Stimulated activated CD8-positive, alpha-beta memory T cell treated with anti-CD3 and anti-CD28 coated beads, Interleukin-4, amount 100 ng/mL, for 48 hours (primary cell): ENCODE measurements around the gene GABRG3.
"Not testable (repeated sequence)": the region's sequence is repeated elsewhere in the genome, so short reads cannot be mapped to it uniquely, and the experiment has no call there.

Experiments
- DNase-seq: peaks from one replicate; pipeline ENCODE4 v3.0.0-alpha.2; 2020

Gene GABRG3

GRCh38 chr15:27119695-27120266 is 148.8 kb downstream of the GABRG3 start:
- DNase-seq, result no peak

GRCh38 chr15:27121672-27122071 is 150.7 kb downstream of the GABRG3 start:
- no peak for DNase-seq

- DNase-seq, result no peak
Measured at GRCh38 chr15:27123291-27123690, 152.3 kb downstream of the GABRG3 start.

DNA sequence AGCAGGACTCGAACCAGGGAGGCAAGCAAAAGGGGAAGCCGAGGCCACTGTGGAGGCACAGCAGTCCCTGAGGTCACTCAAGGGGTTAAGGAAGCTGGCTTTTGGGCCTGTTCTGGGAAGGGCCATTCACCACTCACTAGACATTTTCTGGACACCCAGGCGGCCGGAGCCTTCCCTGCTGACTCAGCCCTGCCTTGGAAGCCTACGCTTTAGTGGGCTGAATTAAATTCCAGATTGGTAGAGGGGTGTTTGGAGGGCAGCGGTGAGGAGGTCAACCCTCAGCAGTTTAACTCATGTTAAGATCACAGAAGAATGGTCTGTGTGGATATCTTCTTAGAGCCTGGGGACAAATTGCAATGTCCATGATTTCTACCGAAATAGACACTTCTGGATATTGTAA is 152.8 kb downstream of the GABRG3 start:
- DNase-seq, result no peak

DNA sequence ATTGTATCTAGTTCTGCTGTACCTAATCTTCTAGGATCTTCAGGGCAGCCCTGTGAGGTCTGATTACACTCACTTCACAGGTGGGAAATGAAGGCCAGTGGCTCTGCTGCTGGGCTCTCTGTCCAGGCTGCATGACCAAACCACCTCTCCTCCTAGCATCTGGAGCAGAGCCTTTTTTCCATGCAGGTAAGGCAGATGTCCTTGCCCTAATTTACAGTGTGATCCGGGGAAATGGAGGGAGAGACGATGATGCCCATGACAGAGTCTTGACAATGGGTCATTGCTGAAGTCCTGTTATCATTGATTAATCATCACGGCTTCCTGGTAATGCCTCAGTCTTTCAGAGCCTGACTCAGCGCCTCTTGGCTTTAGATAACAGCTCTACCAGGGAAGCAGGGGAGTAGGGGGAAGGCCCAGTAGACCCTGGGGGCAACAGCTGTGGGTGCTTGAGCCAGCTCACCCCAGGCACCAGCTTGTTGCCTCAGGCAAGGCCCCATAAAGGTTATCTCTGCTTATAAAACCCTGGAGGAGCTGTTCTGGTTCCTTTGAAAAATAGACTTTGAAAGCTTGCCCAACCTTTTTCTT is 153.4 kb downstream of the GABRG3 start:
- DNase-seq, result no peak

GRCh38 chr15:27125185-27125584 is 154.2 kb downstream of the GABRG3 start:
- no peak for DNase-seq

GRCh38 chr15:27126449-27126848 is 155.5 kb downstream of the GABRG3 start:
- DNase-seq, result no peak

DNA sequence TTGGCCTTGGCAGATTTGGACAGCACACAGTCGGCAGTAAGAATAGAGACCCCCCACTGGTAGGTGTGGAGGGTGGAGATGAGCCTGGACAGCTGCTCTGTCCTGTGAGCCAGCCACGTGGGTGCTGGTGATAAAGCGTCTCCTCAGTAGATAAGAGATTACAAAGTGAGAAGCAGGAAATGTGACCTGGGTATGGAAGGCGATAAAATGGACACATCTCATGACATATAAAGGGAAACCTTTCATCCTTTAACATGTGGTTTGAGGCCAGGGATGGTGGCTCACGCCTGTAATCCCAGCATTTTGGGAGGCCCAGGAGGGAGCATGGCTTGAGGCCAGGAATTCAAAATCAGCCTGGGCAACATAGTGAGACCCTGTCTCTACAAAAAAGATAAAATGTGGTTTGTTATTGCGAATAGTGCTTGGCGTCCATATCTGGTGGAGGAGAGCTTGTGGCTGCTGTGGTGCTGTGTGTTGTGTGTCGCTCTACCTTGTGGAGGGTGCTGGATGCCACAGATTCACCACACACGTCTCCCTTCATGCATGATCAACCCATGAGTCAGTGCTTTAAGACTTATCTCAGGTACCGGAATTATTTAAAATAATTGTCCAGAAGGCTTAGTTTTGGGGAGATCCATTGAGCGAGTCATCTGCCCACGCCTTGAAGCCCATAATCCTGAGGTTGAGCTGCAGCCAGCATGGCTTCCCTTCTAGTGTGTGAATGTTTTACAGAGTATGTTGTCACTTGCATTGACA is 157.0 kb downstream of the GABRG3 start:
- no peak for DNase-seq

DNA sequence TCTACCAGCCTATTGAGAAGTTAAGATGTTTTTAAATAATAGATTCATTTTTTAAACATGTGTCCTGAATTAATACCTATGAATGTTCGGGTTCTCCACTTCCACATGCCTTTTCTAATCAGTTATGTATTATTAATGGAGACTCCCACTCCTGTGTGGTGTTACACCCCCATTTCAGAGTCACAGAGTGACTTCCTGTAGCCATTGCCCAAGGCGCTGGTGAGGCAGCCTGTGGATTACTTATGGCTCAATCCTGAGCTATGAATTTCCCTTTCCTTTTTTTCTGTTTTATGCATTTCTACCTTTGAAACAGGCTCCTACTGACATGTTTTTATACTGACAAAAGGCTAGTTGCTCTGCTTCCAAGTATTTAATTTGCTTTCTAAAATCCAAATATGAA is 162.3 kb downstream of the GABRG3 start:
- no peak for DNase-seq

DNA sequence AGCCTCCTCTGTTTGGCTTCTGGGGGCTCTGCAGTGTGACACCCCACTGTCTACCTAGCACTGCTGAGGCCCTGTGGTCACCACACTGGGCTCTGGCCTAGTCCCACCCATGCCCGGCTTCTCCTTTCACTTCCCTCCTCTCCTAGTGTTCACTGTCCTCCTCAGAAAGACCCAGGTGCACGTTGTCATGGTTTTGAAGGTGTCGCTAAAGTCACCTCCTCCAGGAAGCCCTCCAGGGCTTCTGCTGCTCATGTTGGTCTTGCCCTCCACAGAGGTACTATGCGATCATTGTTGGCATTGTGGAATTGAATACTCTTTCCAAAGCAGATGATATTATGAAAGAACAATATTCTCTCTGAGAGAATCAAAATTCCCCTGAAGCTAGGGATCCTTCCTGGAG is 163.5 kb downstream of the GABRG3 start:
- no peak for DNase-seq

DNA sequence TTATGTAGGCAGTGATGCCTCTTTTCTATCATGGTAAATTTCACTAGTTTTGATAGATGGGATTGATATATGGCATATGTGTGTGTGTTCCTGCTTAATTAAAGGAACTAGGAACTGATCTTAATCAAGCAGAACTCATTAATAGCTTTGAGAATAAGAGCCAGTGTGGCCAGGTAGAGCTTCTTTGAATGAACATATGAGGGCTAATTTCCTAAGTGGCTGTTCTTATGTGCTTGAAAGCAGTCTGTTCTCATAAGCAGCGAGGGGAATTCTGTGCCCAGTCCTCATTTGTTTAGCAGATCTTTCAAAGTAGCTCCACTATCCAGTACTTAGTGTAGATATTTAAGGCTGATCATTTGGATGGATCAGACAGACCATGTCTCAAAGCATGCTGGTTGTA is 164.2 kb downstream of the GABRG3 start:
- DNase-seq, result no peak

DNA sequence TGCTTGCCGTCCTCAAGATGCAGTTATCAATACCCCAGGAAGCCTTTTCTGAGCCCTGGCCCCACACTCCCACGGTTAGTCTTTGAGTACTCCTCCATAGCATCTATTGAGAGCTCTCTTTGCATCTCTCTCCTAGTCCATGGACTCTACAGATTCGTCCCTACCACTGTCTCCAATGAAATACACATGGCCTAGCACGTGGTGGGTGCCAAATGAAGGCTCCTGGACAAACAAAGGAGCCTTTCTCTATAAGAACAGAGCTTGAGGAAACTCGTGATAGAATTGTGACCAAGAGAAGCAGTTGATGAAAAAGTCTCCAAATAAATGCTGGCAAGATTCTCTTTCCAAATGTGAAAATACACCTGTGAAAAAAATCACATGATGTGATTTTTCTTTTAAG is 166.1 kb downstream of the GABRG3 start:
- no peak for DNase-seq

- DNase-seq, result no peak
Measured at GRCh38 chr15:27165590-27165989, 194.6 kb downstream of the GABRG3 start.

DNA sequence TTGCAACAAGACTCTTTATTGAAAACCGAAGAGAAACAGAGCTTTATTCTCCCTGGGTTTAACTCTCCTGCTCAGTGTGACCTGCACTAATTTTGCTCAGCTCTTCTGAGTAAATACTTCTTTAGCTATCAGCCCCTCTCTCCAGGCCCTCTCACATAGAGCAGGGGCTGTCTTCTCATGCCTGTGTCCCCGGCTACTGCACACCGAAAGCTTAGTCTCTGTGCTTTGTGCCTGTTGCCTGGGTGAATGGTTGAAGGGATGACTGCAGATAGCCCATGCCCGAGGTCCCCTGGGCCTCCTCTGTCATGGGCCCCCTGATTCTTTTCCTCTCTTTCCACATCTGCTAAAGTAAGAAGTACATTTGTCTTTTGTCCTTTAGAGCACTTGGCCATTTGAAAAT is 195.9 kb downstream of the GABRG3 start:
- no peak for DNase-seq

- no peak for DNase-seq
Measured at GRCh38 chr15:27167738-27168137, 196.8 kb downstream of the GABRG3 start.

GRCh38 chr15:27170851-27171250 is 199.9 kb downstream of the GABRG3 start:
- no peak for DNase-seq

DNA sequence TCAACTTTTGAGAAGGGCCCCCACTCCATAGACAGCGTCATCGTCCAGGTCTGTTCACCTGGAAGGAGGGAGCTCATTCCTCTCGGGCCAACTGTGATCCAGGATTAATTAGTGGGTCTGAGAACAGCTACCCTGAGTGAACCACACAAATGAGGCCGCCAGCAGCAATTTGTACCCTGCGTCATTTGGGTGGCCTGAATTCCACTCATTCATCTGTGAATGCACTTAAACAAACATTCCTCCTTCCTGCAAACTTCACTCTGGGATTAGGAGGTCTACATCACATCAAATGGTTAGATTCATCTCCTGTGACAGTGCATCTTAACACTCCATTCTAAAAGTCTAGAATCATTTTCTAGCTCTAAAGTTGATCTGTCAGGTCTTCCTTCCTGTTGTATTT is 201.8 kb downstream of the GABRG3 start:
- no peak for DNase-seq

GRCh38 chr15:27175472-27176153 is 204.6 kb downstream of the GABRG3 start:
- DNase-seq, result no peak

DNA sequence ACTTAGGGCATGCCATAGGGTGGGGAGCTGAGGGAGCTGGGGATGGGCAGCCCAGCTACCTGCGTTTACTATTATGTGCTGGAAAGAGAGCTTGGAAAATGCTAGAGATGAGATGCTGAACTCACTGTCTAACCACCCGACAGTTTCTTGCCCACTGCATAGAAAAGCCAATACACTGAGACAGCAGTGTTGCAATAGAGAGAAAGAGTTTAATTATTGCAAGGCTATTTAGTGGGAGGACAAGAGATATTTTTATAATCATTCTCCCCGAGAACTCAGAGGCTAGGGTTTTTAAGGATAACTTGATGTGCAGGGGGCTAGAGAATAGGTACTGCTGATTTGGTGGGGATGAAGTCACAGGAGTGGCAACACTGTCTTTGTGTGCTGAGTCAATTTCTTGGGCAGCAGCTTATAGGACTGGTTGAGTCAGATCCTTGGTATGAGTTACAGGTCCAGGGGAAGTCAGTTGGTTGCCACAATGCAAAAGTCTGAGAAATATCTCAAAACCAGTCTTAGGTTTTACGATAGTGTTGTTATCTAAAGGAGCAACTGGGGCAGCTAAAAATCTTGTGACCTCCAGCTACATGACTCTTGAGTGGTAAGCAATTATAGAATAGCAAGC is 205.9 kb downstream of the GABRG3 start:
- DNase-seq, result no peak

DNA sequence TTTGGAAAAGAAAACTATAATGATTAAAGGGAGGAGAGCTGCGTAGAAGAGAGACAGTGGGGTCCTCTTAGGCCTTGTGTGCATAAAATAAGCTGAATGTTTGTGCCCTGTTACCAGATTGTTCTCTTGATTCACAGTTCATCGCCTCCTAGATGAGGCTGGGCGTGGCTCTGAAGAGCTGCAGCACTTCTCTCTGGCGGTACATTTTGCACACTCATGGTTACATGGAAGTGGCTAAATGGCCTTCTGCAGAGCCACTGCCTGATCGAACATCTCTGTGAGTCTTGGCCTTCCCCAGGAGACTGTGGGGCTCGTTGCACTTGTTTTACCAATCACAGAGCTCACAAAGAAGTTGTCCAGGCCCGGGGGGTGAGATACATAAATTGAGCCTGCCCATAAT is 208.8 kb downstream of the GABRG3 start:
- no peak for DNase-seq

DNA sequence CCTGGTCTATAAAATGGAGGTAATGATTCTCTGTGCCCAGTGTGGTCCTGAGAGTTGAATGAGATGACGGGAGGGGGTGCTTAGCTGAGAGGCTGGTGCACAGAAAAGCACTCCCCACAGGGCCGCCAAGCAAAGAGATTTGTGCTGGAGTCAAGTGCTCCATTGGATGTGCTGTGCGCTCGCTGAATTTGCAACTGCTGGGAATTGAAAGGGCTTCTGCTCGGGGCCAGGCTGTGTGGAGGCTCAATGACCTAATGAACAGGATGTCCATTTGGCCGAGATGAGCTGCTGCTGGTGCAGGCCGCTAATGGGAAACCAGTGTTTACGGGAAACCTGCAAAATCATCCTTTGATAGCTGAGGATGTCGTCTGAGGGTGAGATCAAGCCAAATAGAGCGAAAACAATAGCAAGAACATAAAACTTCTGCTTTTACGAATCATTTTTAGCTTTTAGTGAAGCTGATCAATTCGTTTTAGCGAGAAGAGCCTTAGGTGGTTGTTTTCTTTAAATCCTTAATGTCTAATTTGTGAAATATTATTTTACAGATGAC is 211.7 kb downstream of the GABRG3 start:
- DNase-seq, result no peak

- no peak for DNase-seq
Measured at GRCh38 chr15:27183201-27183600, 212.2 kb downstream of the GABRG3 start.

DNA sequence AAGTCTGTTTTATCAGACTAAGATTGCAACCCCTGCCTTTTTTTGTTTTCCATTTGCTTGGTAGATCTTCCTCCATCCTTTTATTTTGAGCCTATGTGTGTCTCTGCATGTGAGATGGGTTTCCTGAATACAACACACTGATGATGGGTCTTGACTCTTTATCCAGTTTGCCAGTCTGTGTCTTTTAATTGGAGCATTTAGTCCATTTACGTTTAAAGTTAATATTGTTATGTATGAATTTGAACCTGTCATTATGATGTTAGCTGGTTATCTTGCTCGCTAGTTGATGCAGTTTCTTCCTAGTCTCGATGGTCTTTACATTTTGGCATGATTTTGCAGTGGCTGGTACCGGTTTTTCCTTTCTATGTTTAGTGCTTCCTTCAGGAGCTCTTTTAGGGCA is 220.5 kb downstream of the GABRG3 start:
- DNase-seq, result not testable (repeated sequence)
